Parathyroid adenoma (tissue), 2 donors: ENCODE results near the gene ENOX1.

Source experiments
- H2AFZ ChIP-seq: fragments of 300-600 bp; sonication (generic); one replicate; pipeline ENCODE4 v1.7.0; 2017; ENCODE audit warnings: antibody characterized with exemption, mild to moderate bottlenecking
- H3K27ac ChIP-seq: fragments of 300-600 bp; sonication (generic); one replicate; pipeline ENCODE4 v1.7.0; 2017
- H3K27me3 ChIP-seq: fragments of 300-600 bp; sonication (generic); one replicate; pipeline ENCODE4 v1.7.0; 2017; ENCODE audit warnings: low read length; ENCODE audit not compliant: control insufficient read depth, insufficient read depth
- H3K36me3 ChIP-seq: fragments of 300-600 bp; sonication (generic); one replicate; pipeline ENCODE4 v1.7.0; 2017; ENCODE audit warnings: low read length; ENCODE audit not compliant: control insufficient read depth, insufficient read depth
- H3K4me1 ChIP-seq: fragments of 300-600 bp; sonication (generic); one replicate; pipeline ENCODE4 v1.7.0; 2017; ENCODE audit warnings: control low read depth
- H3K4me2 ChIP-seq: fragments of 300-600 bp; sonication (generic); one replicate; pipeline ENCODE4 v1.7.0; 2017; ENCODE audit warnings: low read length
- H3K4me3 ChIP-seq: fragments of 300-600 bp; sonication (generic); one replicate; pipeline ENCODE4 v1.7.0; 2017; ENCODE audit warnings: low read depth, low read length
- H3K79me2 ChIP-seq: fragments of 300-600 bp; sonication (generic); one replicate; pipeline ENCODE4 v1.7.0; 2017; ENCODE audit warnings: control low read depth
- H3K9ac ChIP-seq: fragments of 300-600 bp; sonication (generic); one replicate; pipeline ENCODE4 v1.7.0; 2017; ENCODE audit warnings: mild to moderate bottlenecking
- H3K9me3 ChIP-seq: fragments of 300-600 bp; sonication (generic); one replicate; pipeline ENCODE4 v1.7.0; 2017; ENCODE audit warnings: low read length; ENCODE audit not compliant: control insufficient read depth
- CTCF ChIP-seq: fragments of 300-600 bp; sonication (generic); IDR thresholded peaks from one replicate; pipeline ENCODE4 v1.7.0; 2017; ENCODE audit warnings: antibody characterized with exemption, mild to moderate bottlenecking
- donor health status: primary hyperparathyroidism.

ENOX1 gene

GRCh38 chr13:43414111-43414510, 372.7 kb downstream of the ENOX1 start:
- no peaks in the 10 kb centered on the region for H3K9me3 ChIP-seq
- no peaks in the 10 kb centered on the region for H3K36me3 ChIP-seq

GRCh38 chr13:43411741-43412140, 375.0 kb downstream of the ENOX1 start:
- Histone ChIP-seq H3K9ac (no peak overlapping the region), H3K4me2 (no peak overlapping the region), H3K27me3 (no peaks in the 10 kb centered on the region), H3K9me3 (no peaks in the 10 kb centered on the region), H3K27ac (no peak overlapping the region), H2AFZ (no peak overlapping the region), H3K4me1 (no peaks in the 10 kb centered on the region), H3K36me3 (no peaks in the 10 kb centered on the region), H3K79me2 (no peaks in the 10 kb centered on the region), H3K4me3 (no peak overlapping the region)
- TF ChIP-seq CTCF: no peak

More at GRCh38 chr13:43414111-43414510, 372.7 kb downstream of the ENOX1 start:
- H3K4me1 ChIP-seq: no peaks in the 10 kb centered on the region
- no peak overlapping the region for H3K9ac ChIP-seq
- no peaks in the 10 kb centered on the region for H3K79me2 ChIP-seq
- no peaks in the 10 kb centered on the region for H3K27me3 ChIP-seq
- H3K4me2 ChIP-seq: no peak overlapping the region
- no peak for TF ChIP-seq CTCF
- no peak overlapping the region for H3K27ac ChIP-seq
- H2AFZ ChIP-seq: no peak overlapping the region
- H3K4me3 ChIP-seq: no peak overlapping the region

- H3K9ac ChIP-seq: no peak overlapping the region
Measured at GRCh38 chr13:43411211-43411610, 375.6 kb downstream of the ENOX1 start.

GRCh38 chr13:43408274-43408673, 378.5 kb downstream of the ENOX1 start:
- Histone ChIP-seq H3K36me3 (no peaks in the 10 kb centered on the region), H3K4me3 (no peak overlapping the region), H3K27me3 (no peaks in the 10 kb centered on the region), H3K9ac (no peak overlapping the region), H3K4me2 (no peak overlapping the region), H3K4me1 (no peaks in the 10 kb centered on the region), H3K27ac (no peak overlapping the region), H3K9me3 (no peaks in the 10 kb centered on the region), H2AFZ (no peak overlapping the region), H3K79me2 (no peaks in the 10 kb centered on the region)
- TF ChIP-seq CTCF: no peak

More at GRCh38 chr13:43411211-43411610, 375.6 kb downstream of the ENOX1 start:
- Histone ChIP-seq H3K36me3 (no peaks in the 10 kb centered on the region), H3K9me3 (no peaks in the 10 kb centered on the region), H3K79me2 (no peaks in the 10 kb centered on the region), H3K4me2 (no peak overlapping the region), H3K4me3 (no peak overlapping the region), H3K27me3 (no peaks in the 10 kb centered on the region), H3K27ac (no peak overlapping the region), H3K4me1 (no peaks in the 10 kb centered on the region), H2AFZ (no peak overlapping the region)
- no peak for TF ChIP-seq CTCF

- Histone ChIP-seq H3K4me3 (no peak overlapping the region), H3K9ac (no peak overlapping the region), H3K27me3 (no peaks in the 10 kb centered on the region), H3K4me1 (no peaks in the 10 kb centered on the region), H2AFZ (no peak overlapping the region), H3K36me3 (no peaks in the 10 kb centered on the region), H3K4me2 (no peak overlapping the region), H3K27ac (no peak overlapping the region), H3K79me2 (no peaks in the 10 kb centered on the region), H3K9me3 (no peaks in the 10 kb centered on the region)
- TF ChIP-seq CTCF: no peak
Measured at GRCh38 chr13:43407023-43407581, 379.7 kb downstream of the ENOX1 start.
